SK-N-SH (cell line): Measurements from ENCODE around the gene MARK3. TPM values are rescaled to one million over a fixed set of nuclear protein-coding genes. Genes with fewer than 3 reads are reported as not detected.

Source experiments
- CTCF ChIA-PET: fragments of 300-600, 350-600 bp; formaldehyde crosslinking; extraction: SDS; loops from one replicate; lab custom pipeline; 2021; lab: Yijun Ruan, JAX
- POLR2A ChIA-PET: fragments of 350-600 bp; sonication (Branson Sonifier 250); formaldehyde crosslinking; extraction: SDS; loops from one replicate; lab custom pipeline; 2020; ENCODE audit warnings: antibody characterized with exemption, inconsistent platforms; lab: Yijun Ruan, JAX
- DNase-seq: peaks from one replicate; pipeline ENCODE4 v3.0.0; 2012
- H2AFZ ChIP-seq: fragments of 200-600 bp; sonication (generic); 2 replicates; pipeline ENCODE4 v1.8.1; 2016; ENCODE audit warnings: antibody characterized with exemption, mild to moderate bottlenecking, low read depth
- H3F3A ChIP-seq: fragments of 200-600 bp; sonication (generic); replicated peaks from 2 replicates; pipeline ENCODE3; 2016; ENCODE audit warnings: antibody characterized with exemption, mild to moderate bottlenecking; ENCODE audit not compliant: insufficient read depth
- H3K27ac ChIP-seq, 2 experiments: fragments of 200-500 bp in 1 of 2; fragments of 200-600 bp in 1 of 2; sonication (Bioruptor generic) in 1 of 2; sonication (generic), shearing (Covaris generic) in 1 of 2; 2 replicates each; pipeline versions ENCODE4 v1.5.1 to v1.6.1; 2014 to 2016; ENCODE audit warnings: low read depth in 2 of 2, inconsistent platforms in 1 of 2, low read length in 1 of 2, mild to moderate bottlenecking in 1 of 2, mixed read lengths in 1 of 2
- H3K27me3 ChIP-seq: fragments of 200-600 bp; sonication (generic), shearing (Covaris generic); 2 replicates; pipeline ENCODE4 v1.6.1; 2016; ENCODE audit warnings: mixed run types; ENCODE audit not compliant: insufficient read depth
- H3K36me3 ChIP-seq, 2 experiments: fragments of 200-500 bp in 1 of 2; fragments of 200-600 bp in 1 of 2; sonication (Bioruptor generic) in 1 of 2; sonication (generic) in 1 of 2; replicated peaks in 1 of 2; 2 replicates each; pipeline versions ENCODE3 to v1.5.1; 2014 to 2016; ENCODE audit warnings: low read length in 1 of 2, mild to moderate bottlenecking in 1 of 2; ENCODE audit not compliant: insufficient read depth in 2 of 2, control insufficient read depth in 1 of 2
- H3K4me1 ChIP-seq, 2 experiments: fragments of 200-500 bp in 1 of 2; fragments of 200-600 bp in 1 of 2; sonication (Bioruptor generic) in 1 of 2; sonication (generic), shearing (Covaris generic) in 1 of 2; 2 replicates each; pipeline versions ENCODE4 v1.5.1 to v1.6.1; 2014 to 2016; ENCODE audit warnings: low read depth in 1 of 2, low read length in 1 of 2, mixed run types in 1 of 2; ENCODE audit not compliant: insufficient read depth in 2 of 2, control insufficient read depth in 1 of 2
- H3K4me2 ChIP-seq: fragments of 200-600 bp; sonication (generic), shearing (Covaris generic); 2 replicates; pipeline ENCODE4 v1.6.1; 2017; ENCODE audit warnings: mixed run types
- H3K4me3 ChIP-seq, 2 experiments: fragments of 200-500 bp in 1 of 2; fragments of 200-600 bp in 1 of 2; sonication (Bioruptor generic) in 1 of 2; sonication (generic), shearing (Covaris generic) in 1 of 2; 2 replicates each; pipeline versions ENCODE4 v1.5.1 to v1.8.1; 2014 to 2016; ENCODE audit warnings: low read depth in 2 of 2, inconsistent platforms in 1 of 2, low read length in 1 of 2, mild to moderate bottlenecking in 1 of 2, mixed read lengths in 1 of 2, moderate library complexity in 1 of 2
- H3K79me2 ChIP-seq: fragments of 200-600 bp; sonication (generic); 2 replicates; pipeline ENCODE4 v1.8.1; 2017; ENCODE audit warnings: mild to moderate bottlenecking; ENCODE audit not compliant: insufficient read depth
- H3K9ac ChIP-seq: fragments of 200-600 bp; sonication (generic); 2 replicates; pipeline ENCODE4 v1.6.1; 2017; ENCODE audit warnings: mixed run types
- H3K9me2 ChIP-seq: fragments of 200-600 bp; sonication (generic); 2 replicates; pipeline ENCODE4 v1.6.1; 2017; ENCODE audit warnings: mixed run types
- H3K9me3 ChIP-seq: fragments of 200-600 bp; sonication (generic); 2 replicates; pipeline ENCODE4 v1.6.1; 2017; ENCODE audit warnings: mixed run types, mild to moderate bottlenecking, moderate library complexity
- H4K20me1 ChIP-seq: fragments of 200-600 bp; sonication (generic); 2 replicates; pipeline ENCODE4 v1.6.1; 2017; ENCODE audit warnings: mild to moderate bottlenecking, mixed run types; ENCODE audit not compliant: insufficient read depth
- CHD2 ChIP-seq: fragments of 150-350 bp; IDR thresholded peaks from 2 replicates; pipeline ENCODE4 v1.6.1; 2018; ENCODE audit warnings: low read length; ENCODE audit not compliant: partially characterized antibody
- CTCF ChIP-seq: fragments of 200-600 bp; sonication (generic); IDR thresholded peaks from 2 replicates; pipeline ENCODE4 v1.6.1; 2017; ENCODE audit warnings: antibody characterized with exemption, mild to moderate bottlenecking, moderate library complexity
- ELF1 ChIP-seq: IDR thresholded peaks from 2 replicates; pipeline ENCODE4 v1.4.0; 2012
- EZH2phosphoT487 ChIP-seq: fragments of 200-600 bp; sonication (generic); IDR thresholded peaks from 2 replicates; pipeline ENCODE4 v1.6.1; 2017; ENCODE audit warnings: low read depth, mixed run types, mild to moderate bottlenecking, antibody characterized with exemption, moderate library complexity, borderline replicate concordance
- GATA2 ChIP-seq: sonication (generic); formaldehyde crosslinking; IDR thresholded peaks from 2 replicates; pipeline ENCODE4 v1.5.0; 2020; ENCODE audit warnings: mild to moderate bottlenecking, missing genetic modification reagents
- MAX ChIP-seq: IDR thresholded peaks from 2 replicates; pipeline ENCODE4 v1.4.0; 2012; ENCODE audit warnings: low read depth
- MEF2A ChIP-seq: IDR thresholded peaks from 2 replicates; pipeline ENCODE4 v1.4.0; 2012; ENCODE audit warnings: low read depth, borderline replicate concordance
- MXI1 ChIP-seq: IDR thresholded peaks from 2 replicates; pipeline ENCODE4 v1.6.1; 2012; ENCODE audit warnings: mild to moderate bottlenecking, low read depth, low read length, improper control_type of control experiment
- NRF1 ChIP-seq: IDR thresholded peaks from 2 replicates; pipeline ENCODE4 v1.6.1; 2012; ENCODE audit warnings: low read depth, mild to moderate bottlenecking, low read length
- POLR2AphosphoS5 ChIP-seq: IDR thresholded peaks from 2 replicates; pipeline ENCODE4 v1.6.1; 2012; ENCODE audit warnings: low read depth, low read length
- RAD21 ChIP-seq: IDR thresholded peaks from 2 replicates; pipeline ENCODE4 v1.6.1; 2012; ENCODE audit warnings: mild to moderate bottlenecking, low read length
- RCOR1 ChIP-seq: fragments of 150-350 bp; IDR thresholded peaks from 2 replicates; pipeline ENCODE4 v1.6.1; 2017; ENCODE audit warnings: antibody characterized with exemption, low read length
- REST ChIP-seq: IDR thresholded peaks from 2 replicates; pipeline ENCODE4 v1.6.1; 2012; ENCODE audit warnings: mild to moderate bottlenecking, low read depth, low read length, moderate library complexity
- RFX5 ChIP-seq: IDR thresholded peaks from 2 replicates; pipeline ENCODE4 v1.6.1; 2012; ENCODE audit warnings: mild to moderate bottlenecking, improper control_type of control experiment, low read length
- SIN3A ChIP-seq: IDR thresholded peaks from 2 replicates; pipeline ENCODE4 v1.6.1; 2012; ENCODE audit warnings: low read depth, mild to moderate bottlenecking, low read length, moderate library complexity, borderline replicate concordance
- SMC3 ChIP-seq: IDR thresholded peaks from 2 replicates; pipeline ENCODE4 v1.6.1; 2012; ENCODE audit warnings: low read depth, low read length, improper control_type of control experiment
- TCF12 ChIP-seq: IDR thresholded peaks from 2 replicates; pipeline ENCODE4 v1.4.0; 2012
- TEAD4 ChIP-seq: IDR thresholded peaks from 2 replicates; pipeline ENCODE4 v1.4.0; 2012; ENCODE audit warnings: mild to moderate bottlenecking, borderline replicate concordance; ENCODE audit not compliant: insufficient read depth
- USF1 ChIP-seq: IDR thresholded peaks from 2 replicates; pipeline ENCODE4 v1.4.0; 2012; ENCODE audit warnings: low read depth, borderline replicate concordance
- USF2 ChIP-seq: fragments of 150-350 bp; IDR thresholded peaks from 2 replicates; pipeline ENCODE4 v1.6.1; 2017; ENCODE audit warnings: antibody characterized with exemption, low read length, low read depth, borderline replicate concordance
- WGBS: methylation state at CpG from one replicate; pipeline ENCODE4 v1.1.6; 2017; ENCODE audit warnings: low lambda C conversion rate; 5-methylcytosine and 5-hydroxymethylcytosine counted together
- polyA plus RNA-seq, 3 experiments: library from polyadenylated mRNA; depleted of rRNA; stranded (reverse); fragments of >200 nt; gene quantifications; 2 replicates each; pipeline ENCODE4 v1.2.3, GENCODE V29; 2012

The MARK3 gene
- polyA plus RNA-seq, 1 of the 3 experiments (the other 2 are of a cell fraction) = 73.4 TPM

- TF ChIP-seq RCOR1 (no peak), MXI1 (no peak)
Measured at GRCh38 chr14:103532216-103533136, 147.3 kb downstream of the MARK3 start (continued).

- POLR2A ChIA-PET = interaction anchor here (1.3 kb wide), 1 partner anchor 11 kb away, joined by 5 read pairs; the partner anchor contains the start of gene CKB
- DNase-seq = no peak
- no peak overlapping the region for H2AFZ ChIP-seq
- no peak overlapping the region for H3K4me2 ChIP-seq
- peaks cover 2 to 20% of the 10 kb centered on the region in 2 experiments; a peak in 1 of 4 replicates for H3K4me1 ChIP-seq
- TF ChIP-seq MXI1 (no peak), SMC3 (no peak), MAX (no peak), REST (no peak), EZH2phosphoT487 (no peak), RAD21 (no peak), POLR2AphosphoS5 (no peak), TEAD4 (no peak), CTCF (no peak), CHD2 (no peak), NRF1 (no peak), SIN3A (no peak), USF2 (no peak), USF1 (no peak), GATA2 (CRISPR knock-in tag) (no peak), TCF12 (no peak), ELF1 (no peak), RFX5 (no peak), MEF2A (no peak)
- CTCF ChIA-PET = interaction anchor here (1.2 to 8.5 kb wide), 4 partner anchors 12 to 33 kb away, joined by 4 to 52 read pairs (median 6); partner anchors contain the start of gene CKB
- peaks cover 0 to 32% of the 10 kb centered on the region in 2 experiments for H3K36me3 ChIP-seq
- H3K9me3 ChIP-seq = no peaks in the 10 kb centered on the region
- no peak overlapping the region for H3K27ac ChIP-seq
- H3F3A ChIP-seq = peaks cover under 1% of the 10 kb centered on the region
- peaks cover 9% of the 10 kb centered on the region; the same call in 1 of the 2 replicates for H4K20me1 ChIP-seq
- H3K4me3 ChIP-seq = no peak overlapping the region
- H3K79me2 ChIP-seq = peaks cover 36% of the 10 kb centered on the region
- H3K9me2 ChIP-seq = no peaks in the 10 kb centered on the region
- H3K27me3 ChIP-seq = no peaks in the 10 kb centered on the region
- WGBS = 95% methylated on average over 12 of the region's 23 CpGs
- H3K9ac ChIP-seq = no peak overlapping the region
Measured at GRCh38 chr14:103533137-103533998, 148.2 kb downstream of the MARK3 start.
